Muscle layer of duodenum (tissue), 2 donors: ENCODE measurements around the gene ICAM2.
A peak's percentile ranks its signal among the peaks of the same experiment; 100 is the strongest.
"Not testable (repeated sequence)": the region's sequence is repeated elsewhere in the genome, so short reads cannot be mapped to it uniquely, and the experiment has no call there.

Experiments used
- H3K27ac ChIP-seq: one replicate; pipeline ENCODE4 v1.7.0; 2013; ENCODE audit warnings: mild to moderate bottlenecking, low read length
- H3K27me3 ChIP-seq: one replicate; pipeline ENCODE4 v1.7.0; 2013; ENCODE audit warnings: low read depth, mild to moderate bottlenecking, control low read depth, low read length
- H3K36me3 ChIP-seq, 2 donors: one replicate each; pipeline ENCODE4 v1.7.0; 2013; ENCODE audit warnings: low read length in 2 of 2, control low read depth in 1 of 2, mild to moderate bottlenecking in 1 of 2; ENCODE audit not compliant: insufficient read depth in 2 of 2, control insufficient read depth in 1 of 2
- H3K4me1 ChIP-seq, 2 donors: one replicate each; pipeline ENCODE4 v1.7.0; 2013; ENCODE audit warnings: low read length in 2 of 2, mild to moderate bottlenecking in 2 of 2, control low read depth in 1 of 2, moderate library complexity in 1 of 2; ENCODE audit not compliant: insufficient read depth in 2 of 2, control insufficient read depth in 1 of 2
- H3K4me3 ChIP-seq, 2 donors: one replicate each; pipeline ENCODE4 v1.7.0; 2013; ENCODE audit warnings: low read length in 2 of 2, low read depth in 1 of 2, mild to moderate bottlenecking in 1 of 2
- H3K9me3 ChIP-seq, 2 donors: one replicate each; pipeline ENCODE4 v1.7.0; 2013; ENCODE audit warnings: low read length in 2 of 2, control low read depth in 1 of 2, mild to moderate bottlenecking in 1 of 2; ENCODE audit not compliant: control insufficient read depth in 1 of 2
- donor health status: healthy.

The ICAM2 gene

GRCh38 chr17:64024781-64025731, 4.6 kb upstream of the ICAM2 start:
- Histone ChIP-seq H3K4me1 (peaks cover 0 to 7% of the 10 kb centered on the region in 2 donors), H3K9me3 (no peaks in the 10 kb centered on the region), H3K36me3 (no peaks in the 10 kb centered on the region), H3K27ac (peak overlapping the region; percentile 43), H3K4me3 (peak overlapping the region in 1 of 2 donors; percentile 12), H3K27me3 (no peaks in the 10 kb centered on the region)

GRCh38 chr17:64024215-64024654, 3.8 kb upstream of the ICAM2 start:
- Histone ChIP-seq H3K36me3 (no peaks in the 10 kb centered on the region), H3K27me3 (no peaks in the 10 kb centered on the region), H3K27ac (no peak overlapping the region), H3K4me3 (no peak overlapping the region), H3K4me1 (peaks cover 0 to 7% of the 10 kb centered on the region in 2 donors), H3K9me3 (no peaks in the 10 kb centered on the region)

GRCh38 chr17:64022611-64023063, 2.2 kb upstream of the ICAM2 start:
- H3K4me3 ChIP-seq: no peak overlapping the region
- no peaks in the 10 kb centered on the region for H3K9me3 ChIP-seq
- peaks cover 0 to 7% of the 10 kb centered on the region in 2 donors for H3K4me1 ChIP-seq
- no peaks in the 10 kb centered on the region for H3K27me3 ChIP-seq
- no peak overlapping the region for H3K27ac ChIP-seq
- H3K36me3 ChIP-seq: no peaks in the 10 kb centered on the region

GRCh38 chr17:64019551-64019961, 877 bp downstream of the ICAM2 start:
- H3K27ac ChIP-seq: peak overlapping the region; percentile 73
- not testable (repeated sequence) for H3K36me3 ChIP-seq, H3K9me3 ChIP-seq, H3K4me1 ChIP-seq, H3K27me3 ChIP-seq
- H3K4me3 ChIP-seq: peak overlapping the region; percentile 58 to 65

- no peaks in the 10 kb centered on the region for H3K36me3 ChIP-seq
- no peak overlapping the region for H3K27ac ChIP-seq
- H3K4me3 ChIP-seq: no peak overlapping the region
- no peaks in the 10 kb centered on the region for H3K27me3 ChIP-seq
- H3K9me3 ChIP-seq: no peaks in the 10 kb centered on the region
- H3K4me1 ChIP-seq: no peaks in the 10 kb centered on the region
Measured at GRCh38 chr17:64017381-64017980, 3.0 kb downstream of the ICAM2 start.

GRCh38 chr17:64016974-64017373, 3.5 kb downstream of the ICAM2 start:
- no peaks in the 10 kb centered on the region for H3K9me3 ChIP-seq
- no peaks in the 10 kb centered on the region for H3K36me3 ChIP-seq
- H3K27me3 ChIP-seq: no peaks in the 10 kb centered on the region
- H3K4me1 ChIP-seq: no peaks in the 10 kb centered on the region
- no peak overlapping the region for H3K27ac ChIP-seq
- no peak overlapping the region for H3K4me3 ChIP-seq

GRCh38 chr17:64016231-64016784, 4.1 kb downstream of the ICAM2 start:
- peak overlapping the region; percentile 27 for H3K27ac ChIP-seq
- no peaks in the 10 kb centered on the region for H3K36me3 ChIP-seq
- H3K9me3 ChIP-seq: no peaks in the 10 kb centered on the region
- H3K4me1 ChIP-seq: no peaks in the 10 kb centered on the region
- no peak overlapping the region for H3K4me3 ChIP-seq
- H3K27me3 ChIP-seq: no peaks in the 10 kb centered on the region

- Histone ChIP-seq H3K27ac (no peak overlapping the region), H3K4me3 (no peak overlapping the region), H3K4me1 (no peaks in the 10 kb centered on the region), H3K27me3 (no peaks in the 10 kb centered on the region), H3K36me3 (no peaks in the 10 kb centered on the region), H3K9me3 (no peaks in the 10 kb centered on the region)
Measured at GRCh38 chr17:64015447-64015846, 5.0 kb downstream of the ICAM2 start.

GRCh38 chr17:64009571-64010402, 10.6 kb downstream of the ICAM2 start:
- Histone ChIP-seq H3K36me3 (no peaks in the 10 kb centered on the region), H3K27ac (no peak overlapping the region), H3K9me3 (no peaks in the 10 kb centered on the region), H3K4me1 (peaks cover 7 to 17% of the 10 kb centered on the region in 2 donors), H3K4me3 (no peak overlapping the region), H3K27me3 (no peaks in the 10 kb centered on the region)

- no peaks in the 10 kb centered on the region for H3K9me3 ChIP-seq
- H3K27me3 ChIP-seq: no peaks in the 10 kb centered on the region
- H3K27ac ChIP-seq: no peak overlapping the region
- peaks cover 7 to 17% of the 10 kb centered on the region in 2 donors for H3K4me1 ChIP-seq
- no peaks in the 10 kb centered on the region for H3K36me3 ChIP-seq
- H3K4me3 ChIP-seq: no peak overlapping the region
Measured at GRCh38 chr17:64008830-64009229, 11.6 kb downstream of the ICAM2 start.

GRCh38 chr17:64008346-64008745, 12.1 kb downstream of the ICAM2 start:
- H3K27ac ChIP-seq: no peak overlapping the region
- no peaks in the 10 kb centered on the region for H3K36me3 ChIP-seq
- no peaks in the 10 kb centered on the region for H3K9me3 ChIP-seq
- no peak overlapping the region for H3K4me3 ChIP-seq
- H3K27me3 ChIP-seq: no peaks in the 10 kb centered on the region
- peaks cover 7 to 17% of the 10 kb centered on the region in 2 donors for H3K4me1 ChIP-seq
